K562 (cell line): ENCODE data around the gene ILK. TPM values are rescaled to one million over a fixed set of nuclear protein-coding genes. Genes with fewer than 3 reads are reported as not detected.

Source experiments
- CEBPG ChIP-seq, 3 experiments: fragments of 200-800 bp in 1 of 3; sonication (Bioruptor generic) in 1 of 3; sonication (generic) in 1 of 3; formaldehyde crosslinking in 1 of 3; IDR thresholded peaks in 2 of 3; conservative IDR thresholded peaks in 1 of 3; 2 replicates each; pipeline versions ENCODE4 v1.6.1 to v1.8.0; 2016 to 2022; ENCODE audit warnings: missing compliant biosample characterization in 2 of 3, missing genetic modification characterization in 2 of 3, mild to moderate bottlenecking in 1 of 3, missing genetic modification reagents in 1 of 3
- CREB5 ChIP-seq: fragments of 250-450 bp; sonication (Bioruptor Pico); IDR thresholded peaks from 2 replicates; pipeline ENCODE4 v1.5.0; 2020; ENCODE audit warnings: mild to moderate bottlenecking
- EP400 ChIP-seq: fragments of 450-650 bp; IDR thresholded peaks from 2 replicates; pipeline ENCODE4 v1.6.1; 2017; ENCODE audit warnings: antibody characterized with exemption, mild to moderate bottlenecking, moderate library complexity
- ESRRB ChIP-seq: fragments of 250-450 bp; sonication (Bioruptor Pico); IDR thresholded peaks from 2 replicates; pipeline ENCODE4 v1.5.0; 2020; ENCODE audit warnings: mild to moderate bottlenecking, moderate library complexity, borderline replicate concordance
- FOXJ3 ChIP-seq: sonication (generic); formaldehyde crosslinking; IDR thresholded peaks from 2 replicates; pipeline ENCODE4 v1.4.0; 2020; ENCODE audit warnings: mild to moderate bottlenecking, missing genetic modification reagents
- FUS ChIP-seq: fragments of 200-400 bp; formaldehyde crosslinking; optimal IDR thresholded peaks from 2 replicates; pipeline ENCODE3; 2017; ENCODE audit warnings: low read depth, low read length
- NFE2L1 ChIP-seq: fragments of 450-650 bp; IDR thresholded peaks from 2 replicates; pipeline ENCODE4 v1.6.1; 2016; ENCODE audit warnings: missing genetic modification characterization, low read depth, mild to moderate bottlenecking, missing compliant biosample characterization, moderate library complexity, borderline replicate concordance
- NR2C1 ChIP-seq, 2 experiments: fragments of 450-650 bp; IDR thresholded peaks; 2 replicates each; pipeline ENCODE4 v1.6.1; 2017; ENCODE audit warnings: mild to moderate bottlenecking in 2 of 2, antibody characterized with exemption in 1 of 2, inconsistent platforms in 1 of 2, missing compliant biosample characterization in 1 of 2, missing genetic modification characterization in 1 of 2
- PHF21A ChIP-seq: fragments of 450-650 bp; IDR thresholded peaks from 2 replicates; pipeline ENCODE4 v1.6.1; 2017; ENCODE audit warnings: low read depth, borderline replicate concordance
- RBM15 ChIP-seq: fragments of 200-400 bp; formaldehyde crosslinking; IDR thresholded peaks from 2 replicates; pipeline ENCODE4 v1.6.1; 2018; ENCODE audit warnings: mild to moderate bottlenecking, low read length, moderate library complexity; ENCODE audit not compliant: insufficient read depth
- YBX1 ChIP-seq: fragments of 450-650 bp; IDR thresholded peaks from 2 replicates; pipeline ENCODE4 v1.7.1; 2016; ENCODE audit warnings: mild to moderate bottlenecking
- ZBTB12 ChIP-seq: fragments of 250-450 bp; sonication (Bioruptor Pico); IDR thresholded peaks from 2 replicates; pipeline ENCODE4 v1.4.0; 2020
- ZNF311 ChIP-seq: fragments of 250-450 bp; sonication (Bioruptor Pico); IDR thresholded peaks from 2 replicates; pipeline ENCODE4 v1.4.0; 2020; ENCODE audit warnings: mild to moderate bottlenecking, moderate library complexity
- ZNF407 ChIP-seq: fragments of 450-650 bp; IDR thresholded peaks from 2 replicates; pipeline ENCODE4 v1.6.1; 2016; ENCODE audit warnings: low read depth
- ZNF444 ChIP-seq: fragments of 250-450 bp; sonication (Bioruptor Pico); IDR thresholded peaks from 2 replicates; pipeline ENCODE4 v1.4.0; 2020; ENCODE audit warnings: mild to moderate bottlenecking, moderate library complexity
- polyA plus RNA-seq, 8 experiments: library from polyadenylated mRNA; depleted of rRNA in 4 of 8; stranded (reverse) in 5 of 8; unstranded in 3 of 8; fragments of >200 nt; fragmentation: Nextera tagmentation in 2 of 8; fragmentation: Illumina TruSeq in 1 of 8; extraction: Ambion mirVana in 2 of 8; extraction: Trizol in 1 of 8; gene quantifications; 2 replicates each; pipeline versions ENCODE4 v1.2.1 to v1.2.3, GENCODE V29; 2011 to 2014; ENCODE audit warnings: inconsistent platforms in 1 of 8, missing spikeins in 1 of 8
- total RNA-seq, 7 experiments: library from RNA; depleted of rRNA in 6 of 7; stranded (reverse); fragments of >200 nt in 6 of 7; fragmentation: Illumina TruSeq in 2 of 7; extraction: Trizol in 2 of 7; gene quantifications; 2 replicates each; pipeline versions ENCODE4 v1.2.1 to v1.2.3, GENCODE V29; 2011 to 2021; ENCODE audit warnings: low replicate concordance in 1 of 7

ILK gene
- total and polyA plus RNA-seq, 9 of the 15 experiments (the other 6 are each of a cell fraction or from before 2014, with no cell fraction given), result 43.3 to 95.9 (median 58.9) TPM

- TF ChIP-seq ZNF407, result no peak
- TF ChIP-seq ZNF444 (CRISPR knock-in tag), result no peak
- no peak for TF ChIP-seq YBX1
- TF ChIP-seq RBM15, result no peak
- no peak for TF ChIP-seq NR2C1 (IDR thresholded peaks at IDR 0.05)
- TF ChIP-seq NR2C1 (tag; IDR thresholded peaks at IDR 0.05), result no peak
- TF ChIP-seq FUS, result no peak
- TF ChIP-seq ESRRB, result peak; percentile 29; the same call in 1 of the 2 replicates
- TF ChIP-seq EP400, result peak; percentile 83
- no peak for TF ChIP-seq ZNF311 (CRISPR knock-in tag)
- TF ChIP-seq ZBTB12 (CRISPR knock-in tag), result peak; percentile 82
- TF ChIP-seq NFE2L1 (tag), result no peak
- TF ChIP-seq FOXJ3, result no peak
- no peak for TF ChIP-seq CEBPG (CRISPR knock-in tag; IDR thresholded peaks at IDR 0.05)
- no peak for TF ChIP-seq CEBPG (tag; conservative IDR thresholded peaks at IDR 0.05 in 1 of 2, IDR thresholded peaks at IDR 0.05 in 1 of 2)
- no peak for TF ChIP-seq CREB5 (CRISPR knock-in tag)
- TF ChIP-seq PHF21A, result no peak
Observed at GRCh38 chr11:6612213-6613041, 8.9 kb downstream of the ILK start, which contains the start of gene TAF10 (continued).
